Measurements from ENCODE around the gene FLT3LG. TPM values are rescaled to one million over a fixed set of nuclear protein-coding genes. Genes with fewer than 3 reads are reported as not detected.

The FLT3LG gene
- total RNA-seq, 1 donor from 2014 or later, result 1.6 TPM

GRCh38 chr19:49507803-49508494, 33.9 kb downstream of the FLT3LG start:
- DNase-seq (ENCODE audit: low read depth, low spot score), result no peak

DNA sequence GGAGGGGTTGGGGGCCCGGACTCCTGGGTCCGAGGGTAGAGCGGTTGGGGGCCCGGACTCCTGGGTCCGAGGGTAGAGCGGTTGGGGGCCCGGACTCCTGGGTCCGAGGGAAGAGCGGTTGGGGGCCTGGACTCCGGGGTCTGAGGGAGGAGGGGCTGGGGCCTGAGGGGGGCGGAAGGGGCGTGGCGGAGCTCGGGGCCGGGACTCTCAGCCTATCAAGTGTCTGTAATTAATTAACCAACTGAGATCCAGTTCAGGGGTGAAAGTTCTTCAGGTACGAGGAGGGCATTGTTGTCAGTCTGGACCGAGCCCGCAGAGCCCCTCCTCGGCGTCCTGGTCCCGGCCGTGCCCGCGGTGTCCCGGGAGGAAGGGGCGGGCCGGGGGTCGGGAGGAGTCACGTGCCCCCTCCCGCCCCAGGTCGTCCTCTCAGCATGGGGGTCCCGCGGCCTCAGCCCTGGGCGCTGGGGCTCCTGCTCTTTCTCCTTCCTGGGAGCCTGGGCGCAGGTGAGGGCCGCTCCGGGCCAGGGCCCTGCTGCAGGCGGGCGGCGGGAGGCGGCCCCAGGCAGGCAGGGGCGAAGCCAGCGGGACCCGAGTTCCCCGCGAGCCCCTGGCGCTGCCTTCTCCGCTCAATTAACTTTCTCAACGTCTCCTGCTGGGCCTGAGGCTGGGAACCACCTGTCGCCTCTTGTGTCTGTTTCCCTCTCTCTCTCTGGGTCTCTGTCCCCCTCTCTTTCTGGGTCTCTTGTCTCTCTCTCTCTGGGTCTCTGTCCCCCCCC, 39.1 kb downstream of the FLT3LG start:
- no peak for DNase-seq (ENCODE audit: low read depth, low spot score)

DNA sequence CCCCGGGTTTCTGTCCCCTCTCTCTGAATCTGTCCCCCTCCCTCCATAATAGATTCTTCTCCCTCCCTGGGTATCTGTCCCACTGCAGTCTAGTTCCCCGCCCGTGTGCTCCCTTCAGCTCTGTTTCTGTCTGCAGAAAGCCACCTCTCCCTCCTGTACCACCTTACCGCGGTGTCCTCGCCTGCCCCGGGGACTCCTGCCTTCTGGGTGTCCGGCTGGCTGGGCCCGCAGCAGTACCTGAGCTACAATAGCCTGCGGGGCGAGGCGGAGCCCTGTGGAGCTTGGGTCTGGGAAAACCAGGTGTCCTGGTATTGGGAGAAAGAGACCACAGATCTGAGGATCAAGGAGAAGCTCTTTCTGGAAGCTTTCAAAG, 39.7 kb downstream of the FLT3LG start:
- no peak for DNase-seq (ENCODE audit: low read depth, low spot score)

DNA sequence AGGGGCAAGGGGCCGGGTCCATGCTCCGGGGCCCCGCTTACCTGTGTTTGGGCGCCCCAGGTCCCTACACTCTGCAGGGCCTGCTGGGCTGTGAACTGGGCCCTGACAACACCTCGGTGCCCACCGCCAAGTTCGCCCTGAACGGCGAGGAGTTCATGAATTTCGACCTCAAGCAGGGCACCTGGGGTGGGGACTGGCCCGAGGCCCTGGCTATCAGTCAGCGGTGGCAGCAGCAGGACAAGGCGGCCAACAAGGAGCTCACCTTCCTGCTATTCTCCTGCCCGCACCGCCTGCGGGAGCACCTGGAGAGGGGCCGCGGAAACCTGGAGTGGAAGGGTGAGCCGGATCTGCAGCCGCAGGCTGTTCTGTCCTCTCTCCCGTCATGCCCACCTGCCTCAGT, 40.1 kb downstream of the FLT3LG start:
- DNase-seq (ENCODE audit: low read depth, low spot score), result no peak

DNA sequence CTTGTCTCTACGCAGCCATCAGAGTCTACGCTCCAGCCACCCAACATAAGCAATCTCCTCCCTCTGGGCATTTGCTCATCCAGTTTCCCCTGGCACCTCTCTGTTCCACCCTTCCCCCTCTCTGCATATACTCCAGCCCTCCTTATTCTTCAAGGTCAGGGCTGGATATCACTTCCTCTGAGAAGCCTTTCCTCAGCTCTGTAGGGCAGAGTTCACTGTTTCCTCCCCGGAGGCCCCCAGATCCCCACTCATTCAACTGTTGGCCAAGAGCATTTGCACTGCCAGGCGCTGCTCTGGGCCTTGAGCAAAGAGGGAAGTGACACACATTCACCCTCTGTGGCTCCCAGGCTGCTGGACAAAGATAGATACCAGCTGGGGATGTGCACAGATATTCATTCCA, 41.8 kb downstream of the FLT3LG start:
- DNase-seq (ENCODE audit: low read depth, low spot score), result no peak

DNA sequence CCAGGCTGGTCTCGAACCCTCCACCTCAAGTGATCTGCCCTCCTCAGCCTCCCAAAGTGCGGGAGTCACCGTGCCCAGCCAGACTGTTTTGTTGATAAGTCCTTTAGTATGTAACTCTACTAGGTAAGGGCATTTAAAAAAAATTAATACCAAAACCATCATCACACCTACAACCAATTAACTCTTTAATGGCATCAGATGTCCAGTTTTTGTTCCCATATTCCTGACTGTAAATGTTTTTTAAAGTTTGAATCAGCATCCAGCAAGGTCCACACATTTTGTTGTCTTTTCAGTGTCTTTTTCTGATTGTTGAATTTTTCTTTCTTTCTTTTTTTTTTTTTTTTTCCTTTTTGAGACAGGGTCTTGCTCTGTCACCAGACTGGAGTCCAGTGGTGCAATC, 44.0 kb downstream of the FLT3LG start:
- DNase-seq (ENCODE audit: low read depth, low spot score), result no peak

GRCh38 chr19:49520705-49521319, 46.8 kb downstream of the FLT3LG start:
- no peak for DNase-seq (ENCODE audit: low read depth, low spot score)

DNA sequence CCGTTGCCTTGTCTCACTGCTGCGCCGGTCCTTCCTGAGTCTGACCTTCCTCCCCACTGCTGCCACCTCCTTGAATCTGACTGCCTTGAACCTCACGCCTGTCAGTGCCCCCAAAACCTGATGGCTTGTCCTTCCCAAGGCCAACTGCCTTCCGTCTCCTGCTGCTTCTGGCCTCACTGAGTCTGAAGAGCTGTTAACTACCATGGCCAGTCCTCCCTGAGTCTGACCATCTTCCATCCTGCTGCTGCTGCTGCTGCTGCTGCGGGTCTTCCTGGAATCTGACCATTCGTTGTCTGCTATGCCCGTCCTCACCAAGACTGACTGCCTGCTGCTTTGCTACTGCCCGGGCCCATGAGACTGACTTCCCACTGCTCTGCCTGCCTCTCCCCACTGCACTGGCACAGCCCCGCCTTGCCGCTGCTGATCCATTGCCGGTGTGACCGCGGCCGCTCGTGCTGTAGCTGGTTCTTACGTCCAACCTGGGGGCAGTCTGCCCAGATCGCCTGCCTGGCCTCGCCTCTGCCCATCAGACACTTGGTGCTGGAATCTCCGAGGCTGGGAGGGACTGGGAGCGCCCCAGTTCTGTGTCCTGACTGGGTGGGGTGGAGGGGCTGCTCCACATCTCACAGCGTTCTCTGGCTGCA, 50.9 kb downstream of the FLT3LG start:
- DNase-seq (ENCODE audit: low read depth, low spot score), result no peak

GRCh38 chr19:49528211-49528771, 54.3 kb downstream of the FLT3LG start:
- no peak for DNase-seq (ENCODE audit: low read depth, low spot score)

DNA sequence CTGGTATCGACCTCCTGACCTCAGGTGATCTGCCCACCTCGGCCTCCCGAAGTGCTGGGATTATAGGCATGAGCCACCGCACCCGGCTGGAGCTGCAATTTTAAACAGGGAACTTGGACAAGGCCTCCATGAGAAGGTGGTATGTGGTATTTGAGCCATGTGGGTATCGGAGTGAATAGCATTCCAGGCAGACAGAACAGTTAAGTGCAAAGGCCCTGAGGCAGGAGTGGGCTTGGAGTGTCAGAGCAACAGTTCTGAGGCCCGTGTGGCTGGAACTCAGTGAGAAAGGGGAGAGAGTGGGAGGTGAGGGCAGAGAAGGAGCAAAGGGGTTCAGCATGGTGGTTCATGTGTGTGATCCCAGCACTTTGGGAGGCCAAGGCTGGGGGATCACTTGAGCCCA, 56.7 kb downstream of the FLT3LG start:
- no peak for DNase-seq (ENCODE audit: low read depth, low spot score)

- DNase-seq (ENCODE audit: low read depth, low spot score), result no peak
These were observed 59.8 kb downstream of the FLT3LG start for GRCh38 chr19:49533551-49534488.

DNA sequence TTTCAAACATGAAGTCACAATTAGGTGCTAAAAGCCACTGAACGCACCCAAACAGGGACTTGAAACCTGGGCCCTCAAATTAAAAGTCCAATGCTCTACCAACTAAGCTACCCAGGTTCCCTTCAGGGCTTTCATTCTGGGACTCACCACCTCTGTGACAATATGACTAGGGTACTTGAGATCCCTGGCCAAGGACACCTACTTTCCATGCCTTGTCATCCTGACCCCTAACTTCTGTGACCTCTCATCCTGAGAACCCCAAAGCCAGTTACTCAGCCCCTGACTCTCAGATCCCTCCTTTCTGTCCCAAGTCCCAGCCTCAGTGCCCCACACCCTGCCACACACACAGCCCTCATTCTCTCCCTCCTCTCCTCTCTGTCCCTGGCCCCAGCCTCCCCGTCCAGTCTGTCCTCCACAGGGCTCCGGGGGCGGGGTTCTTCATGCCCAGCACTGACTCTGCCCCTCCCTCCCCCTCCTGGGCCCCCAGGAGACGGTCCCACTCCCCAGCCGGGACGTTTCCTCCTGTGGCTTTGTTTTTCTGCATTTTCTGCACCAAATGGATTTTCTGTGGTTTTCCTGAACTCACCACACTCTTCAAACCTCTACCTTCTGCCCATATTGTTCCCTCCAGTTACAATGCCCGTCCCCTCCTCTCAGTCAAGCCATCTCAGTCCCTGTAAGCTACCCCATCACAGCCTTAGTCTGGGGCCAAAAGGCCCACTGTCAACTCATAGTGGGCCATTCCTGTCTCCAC, 60.8 kb downstream of the FLT3LG start:
- no peak for DNase-seq (ENCODE audit: low read depth, low spot score)

Other genes starting within 250 kb of the FLT3LG start
- 0.07 and 0.13 TPM in 2 replicates for gene SLC6A16, start 149.0 kb upstream of the FLT3LG start, total RNA-seq
- not detected in 2 replicates for gene CD37, start 138.8 kb upstream of the FLT3LG start, total RNA-seq
- 46.0 and 46.5 TPM in 2 replicates for gene TEAD2, start 111.8 kb upstream of the FLT3LG start, total RNA-seq
- gene DKKL1, start 110.3 kb upstream of the FLT3LG start, total RNA-seq, result 0.14 TPM in 1 of 2 replicates, not detected in the other
- not detected in 2 replicates for gene KASH5, start 86.0 kb upstream of the FLT3LG start, total RNA-seq
- not detected in 2 replicates for gene PTH2, start 50.8 kb upstream of the FLT3LG start, total RNA-seq
- not detected in 2 replicates for gene GFY, start 48.8 kb upstream of the FLT3LG start, total RNA-seq
- 0.04 TPM in 1 of 2 replicates, not detected in the other for gene SLC17A7, start 32.7 kb upstream of the FLT3LG start, total RNA-seq
- 128 and 170 TPM in 2 replicates for gene PIH1D1, start 22.4 kb upstream of the FLT3LG start, total RNA-seq
- gene ALDH16A1, start 21.0 kb upstream of the FLT3LG start, total RNA-seq, result 54.9 and 58.8 TPM in 2 replicates
- gene RPL13A, start 13.4 kb downstream of the FLT3LG start, total RNA-seq, result 2,556 and 3,423 TPM in 2 replicates
- 1,813 and 2,923 TPM in 2 replicates for gene RPS11, start 22.2 kb downstream of the FLT3LG start, total RNA-seq
- gene FCGRT, start 38.4 kb downstream of the FLT3LG start, total RNA-seq, result 59.5 and 85.5 TPM in 2 replicates
- gene RCN3, start 53.8 kb downstream of the FLT3LG start, total RNA-seq, result 101 and 237 TPM in 2 replicates
- gene NOSIP, start 106.3 kb downstream of the FLT3LG start, total RNA-seq, result 107 and 113 TPM in 2 replicates
- 3.1 and 4.1 TPM in 2 replicates for gene PRRG2, start 107.1 kb downstream of the FLT3LG start, total RNA-seq
- 1.8 and 2.0 TPM in 2 replicates for gene PRR12, start 117.0 kb downstream of the FLT3LG start, total RNA-seq
- gene RRAS, start 165.9 kb downstream of the FLT3LG start, total RNA-seq, result 45.8 and 54.9 TPM in 2 replicates
- 10.7 and 12.0 TPM in 2 replicates for gene SCAF1, start 168.0 kb downstream of the FLT3LG start, total RNA-seq
- 51.4 and 85.1 TPM in 2 replicates for gene IRF3, start 191.6 kb downstream of the FLT3LG start, total RNA-seq
- 6.8 and 11.4 TPM in 2 replicates for gene BCL2L12, start 191.7 kb downstream of the FLT3LG start, total RNA-seq
- gene PRMT1, start 203.1 kb downstream of the FLT3LG start, total RNA-seq, result 476 and 582 TPM in 2 replicates
- gene ADM5, start 215.4 kb downstream of the FLT3LG start, total RNA-seq, result 0.40 and 0.74 TPM in 2 replicates
- 20.0 and 24.7 TPM in 2 replicates for gene CPT1C, start 216.9 kb downstream of the FLT3LG start, total RNA-seq

Data from pulmonary artery endothelial cell (primary cell).